MM.1S (cell line): ENCODE data around the gene EIF5B.

Experiments
- DNase-seq: peaks from one replicate; pipeline ENCODE4 v3.0.0-alpha.2; 2015
- H2AFZ ChIP-seq: fragments of 300-600 bp; sonication (generic); 2 replicates; pipeline ENCODE4 v1.6.0; 2016; ENCODE audit warnings: antibody characterized with exemption, low read length
- H3F3A ChIP-seq: fragments of 300-600 bp; sonication (generic); 2 replicates; pipeline ENCODE4 v1.6.1; 2016; ENCODE audit warnings: mild to moderate bottlenecking, antibody characterized with exemption, low read length, moderate library complexity, mixed read lengths; ENCODE audit not compliant: insufficient read depth
- H3K27ac ChIP-seq: fragments of 300-600 bp; sonication (generic); 2 replicates; pipeline ENCODE4 v1.5.1; 2016; ENCODE audit warnings: mild to moderate bottlenecking, low read length
- H3K27me3 ChIP-seq: fragments of 300-600 bp; sonication (generic); replicated peaks from 2 replicates; pipeline ENCODE4 v1.6.0; 2016; ENCODE audit warnings: low read length; ENCODE audit not compliant: insufficient read depth
- H3K36me3 ChIP-seq: fragments of 300-600 bp; sonication (generic); replicated peaks from 2 replicates; pipeline ENCODE4 v1.6.1; 2016; ENCODE audit warnings: mild to moderate bottlenecking, low read length, mixed read lengths; ENCODE audit not compliant: insufficient read depth
- H3K4me1 ChIP-seq: fragments of 300-600 bp; sonication (generic); 2 replicates; pipeline ENCODE4 v1.6.1; 2016; ENCODE audit warnings: low read length, mixed read lengths
- H3K4me2 ChIP-seq: fragments of 300-600 bp; sonication (generic); 2 replicates; pipeline ENCODE4 v1.6.0; 2016; ENCODE audit warnings: low read depth, low read length
- H3K4me3 ChIP-seq: fragments of 300-600 bp; sonication (generic); 2 replicates; pipeline ENCODE4 v1.5.1; 2016; ENCODE audit warnings: low read length, mixed read lengths
- H3K79me2 ChIP-seq: fragments of 300-600 bp; sonication (generic); 2 replicates; pipeline ENCODE4 v1.6.1; 2016; ENCODE audit warnings: mixed run types, low read length, mixed read lengths
- H3K9ac ChIP-seq: fragments of 300-600 bp; sonication (generic); 2 replicates; pipeline ENCODE4 v1.6.1; 2016; ENCODE audit warnings: low read length, mixed read lengths
- H3K9me2 ChIP-seq: fragments of 300-600 bp; sonication (generic); replicated peaks from 2 replicates; pipeline ENCODE4 v1.6.1; 2016; ENCODE audit warnings: mild to moderate bottlenecking, low read length, mixed read lengths; ENCODE audit not compliant: insufficient read depth
- H3K9me3 ChIP-seq: fragments of 300-600 bp; sonication (generic); replicated peaks from 2 replicates; pipeline ENCODE4 v1.6.1; 2016; ENCODE audit warnings: mild to moderate bottlenecking, low read length, mixed read lengths; ENCODE audit not compliant: insufficient read depth
- H4K20me1 ChIP-seq: fragments of 300-600 bp; sonication (generic); 2 replicates; pipeline ENCODE4 v1.6.1; 2016; ENCODE audit warnings: mild to moderate bottlenecking, low read length, moderate library complexity, mixed read lengths; ENCODE audit not compliant: insufficient read depth
- CTCF ChIP-seq: fragments of 300-600 bp; sonication (generic); IDR thresholded peaks from 2 replicates; pipeline ENCODE4 v1.5.1; 2016; ENCODE audit warnings: antibody characterized with exemption, low read length, mixed read lengths
- EZH2 ChIP-seq: fragments of 300-600 bp; sonication (generic); optimal IDR thresholded peaks from 2 replicates; pipeline ENCODE3; 2017; ENCODE audit warnings: low read depth, mild to moderate bottlenecking, antibody characterized with exemption, low read length, mixed read lengths
- EZH2phosphoT487 ChIP-seq: fragments of 300-600 bp; sonication (generic); IDR thresholded peaks from 2 replicates; pipeline ENCODE4 v1.6.1; 2018; ENCODE audit warnings: antibody characterized with exemption, low read length

EIF5B gene

DNA sequence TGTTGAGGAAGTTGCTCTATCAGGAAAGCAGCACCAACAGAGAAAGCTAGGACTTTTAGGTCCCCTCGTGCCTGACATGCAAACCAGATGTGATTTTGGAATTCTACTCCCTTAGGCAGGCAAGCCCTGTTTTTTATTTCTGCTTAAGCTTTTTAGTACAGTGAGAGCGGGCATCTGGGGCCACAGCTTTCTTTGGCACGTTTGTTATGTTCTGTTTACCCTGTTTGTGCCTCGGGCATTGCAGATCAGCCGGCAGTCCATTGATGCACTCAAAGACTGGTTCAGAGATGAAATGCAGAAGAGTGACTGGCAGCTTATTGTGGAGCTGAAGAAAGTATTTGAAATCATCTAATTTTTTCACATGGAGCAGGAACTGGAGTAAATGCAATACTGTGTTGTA is 61.9 kb downstream of the EIF5B start:
- Histone ChIP-seq H3K4me3 (no peak overlapping the region), H3K4me2 (no peak overlapping the region), H3F3A (no peaks in the 10 kb centered on the region), H3K27ac (no peak overlapping the region), H3K9me2 (no peaks in the 10 kb centered on the region), H3K27me3 (no peaks in the 10 kb centered on the region), H3K9me3 (no peaks in the 10 kb centered on the region), H4K20me1 (no peaks in the 10 kb centered on the region), H2AFZ (no peak overlapping the region), H3K79me2 (no peaks in the 10 kb centered on the region), H3K9ac (no peak overlapping the region), H3K4me1 (no peaks in the 10 kb centered on the region), H3K36me3 (peaks cover 9% of the 10 kb centered on the region; the same call in 1 of the 2 replicates)
- TF ChIP-seq EZH2phosphoT487 (no peak), CTCF (no peak), EZH2 (no peak)
- DNase-seq, result no peak

- no peak overlapping the region for H3K27ac ChIP-seq
- no peak overlapping the region for H3K9ac ChIP-seq
- no peaks in the 10 kb centered on the region for H3K79me2 ChIP-seq
- no peaks in the 10 kb centered on the region for H3K9me2 ChIP-seq
- no peaks in the 10 kb centered on the region for H4K20me1 ChIP-seq
- peaks cover 9% of the 10 kb centered on the region; the same call in 1 of the 2 replicates for H3K36me3 ChIP-seq
- no peaks in the 10 kb centered on the region for H3F3A ChIP-seq
- no peak overlapping the region for H3K4me2 ChIP-seq
- TF ChIP-seq CTCF (no peak), EZH2 (no peak), EZH2phosphoT487 (no peak)
- H3K4me3 ChIP-seq, result no peak overlapping the region
- H3K27me3 ChIP-seq, result no peaks in the 10 kb centered on the region
- H3K4me1 ChIP-seq, result no peaks in the 10 kb centered on the region
- H3K9me3 ChIP-seq, result no peaks in the 10 kb centered on the region
- H2AFZ ChIP-seq, result no peak overlapping the region
- DNase-seq, result no peak
Observed at GRCh38 chr2:99399795-99400194, 62.6 kb downstream of the EIF5B start.

GRCh38 chr2:99401841-99402240 is 64.7 kb downstream of the EIF5B start:
- H3K4me1 ChIP-seq, result no peaks in the 10 kb centered on the region
- H3K36me3 ChIP-seq, result peaks cover 13% of the 10 kb centered on the region; the same call in 1 of the 2 replicates
- no peak overlapping the region for H3K4me3 ChIP-seq
- no peak overlapping the region for H2AFZ ChIP-seq
- no peaks in the 10 kb centered on the region for H3K9me3 ChIP-seq
- no peak overlapping the region for H3K9ac ChIP-seq
- no peaks in the 10 kb centered on the region for H4K20me1 ChIP-seq
- TF ChIP-seq CTCF (no peak), EZH2 (no peak), EZH2phosphoT487 (no peak)
- H3F3A ChIP-seq, result no peaks in the 10 kb centered on the region
- H3K27me3 ChIP-seq, result no peaks in the 10 kb centered on the region
- H3K4me2 ChIP-seq, result no peak overlapping the region
- DNase-seq, result no peak
- H3K79me2 ChIP-seq, result no peaks in the 10 kb centered on the region
- no peak overlapping the region for H3K27ac ChIP-seq
- H3K9me2 ChIP-seq, result no peaks in the 10 kb centered on the region
